OCI-LY1 (cell line): ENCODE data around the gene LRRC4B.

Experiments
- H2AFZ ChIP-seq: fragments of 200-600 bp; sonication (generic), shearing (Covaris generic); 2 replicates; pipeline ENCODE4 v1.6.0; 2014; ENCODE audit warnings: antibody characterized with exemption, mild to moderate bottlenecking, low read length
- H3F3A ChIP-seq: fragments of 200-600 bp; sonication (generic), shearing (Covaris generic); 2 replicates; pipeline ENCODE4 v1.6.0; 2014; ENCODE audit warnings: mild to moderate bottlenecking, antibody characterized with exemption, low read length, moderate library complexity; ENCODE audit not compliant: insufficient read depth
- H3K27ac ChIP-seq: fragments of 200-600 bp; sonication (generic); 2 replicates; pipeline ENCODE4 v1.5.1; 2014; ENCODE audit warnings: low read length, mixed run types, mild to moderate bottlenecking, low read depth; ENCODE audit not compliant: poor library complexity, severe bottlenecking
- H3K27me3 ChIP-seq: fragments of 200-600 bp; sonication (generic); 2 replicates; pipeline ENCODE4 v1.6.0; 2014; ENCODE audit warnings: antibody characterized with exemption, mild to moderate bottlenecking, low read length, moderate library complexity; ENCODE audit not compliant: insufficient read depth
- H3K36me3 ChIP-seq: fragments of 200-600 bp; sonication (generic); 2 replicates; pipeline ENCODE4 v1.6.1; 2014; ENCODE audit warnings: mild to moderate bottlenecking, antibody characterized with exemption, low read length, moderate library complexity, mixed read lengths; ENCODE audit not compliant: insufficient read depth
- H3K4me1 ChIP-seq: fragments of 200-600 bp; sonication (generic); 2 replicates; pipeline ENCODE4 v1.5.1; 2014; ENCODE audit warnings: mild to moderate bottlenecking, low read length, moderate library complexity; ENCODE audit not compliant: insufficient read depth, severe bottlenecking
- H3K4me2 ChIP-seq: fragments of 200-600 bp; sonication (generic), shearing (Covaris generic); 2 replicates; pipeline ENCODE4 v1.6.1; 2014; ENCODE audit warnings: low read length
- H3K4me3 ChIP-seq: fragments of 200-600 bp; sonication (generic); 2 replicates; pipeline ENCODE4 v1.5.1; 2014; ENCODE audit warnings: low read length, low read depth, mild to moderate bottlenecking, mixed read lengths; ENCODE audit not compliant: poor library complexity, severe bottlenecking
- H3K79me2 ChIP-seq: fragments of 200-600 bp; shearing (Covaris generic); 2 replicates; pipeline ENCODE4 v1.6.1; 2016; ENCODE audit warnings: mixed run types, low read length, mixed read lengths; ENCODE audit not compliant: insufficient read depth
- H3K9ac ChIP-seq: fragments of 200-600 bp; sonication (generic), shearing (Covaris generic); 2 replicates; pipeline ENCODE4 v1.6.1; 2014; ENCODE audit warnings: mild to moderate bottlenecking, low read length, mixed read lengths
- H3K9me2 ChIP-seq: fragments of 200-600 bp; sonication (generic), shearing (Covaris generic); 2 replicates; pipeline ENCODE4 v1.6.1; 2014; ENCODE audit warnings: low read depth, mild to moderate bottlenecking, low read length, mixed read lengths
- H3K9me3 ChIP-seq: fragments of 200-600 bp; shearing (Covaris generic); 2 replicates; pipeline ENCODE4 v1.6.1; 2014; ENCODE audit warnings: low read length, mixed read lengths
- H4K20me1 ChIP-seq: fragments of 200-600 bp; sonication (generic), shearing (Covaris generic); 2 replicates; pipeline ENCODE4 v1.6.0; 2016; ENCODE audit warnings: mild to moderate bottlenecking, low read length; ENCODE audit not compliant: insufficient read depth
- EZH2 ChIP-seq: fragments of 200-600 bp; sonication (generic), shearing (Covaris generic); IDR thresholded peaks from 2 replicates; pipeline ENCODE4 v1.8.0; 2017; ENCODE audit warnings: borderline replicate concordance, mixed run types, mild to moderate bottlenecking, antibody characterized with exemption, low read length, moderate library complexity, mixed read lengths
- TF ChIP-seq, protein P1 (sequence below): fragments of 200-600 bp; sonication (generic), shearing (Covaris generic); IDR thresholded peaks from 2 replicates; pipeline ENCODE4 v1.5.1; 2017; ENCODE audit warnings: mild to moderate bottlenecking, antibody characterized with exemption, low read length, moderate library complexity, mixed read lengths

LRRC4B gene

DNA sequence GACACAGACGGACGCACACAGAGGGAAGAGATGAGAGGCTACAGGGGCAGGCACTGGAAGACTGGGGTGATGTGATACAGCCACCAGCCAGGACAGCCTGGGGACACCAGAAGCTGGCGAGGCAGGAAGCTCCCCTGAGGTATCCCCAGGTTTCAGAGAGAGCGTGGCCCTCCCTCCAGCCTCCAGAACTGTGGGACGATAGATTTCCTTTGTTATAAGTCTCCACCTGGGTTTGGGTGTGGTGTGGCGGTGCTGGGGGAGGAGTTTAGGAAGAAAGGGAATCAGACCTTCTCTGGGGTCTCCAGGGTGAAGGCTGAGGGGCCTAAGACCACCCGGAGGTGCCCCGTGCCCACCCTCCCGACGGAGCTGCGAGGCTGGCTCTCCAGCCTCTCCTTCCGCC lies 51.8 kb downstream of the LRRC4B start:
- Histone ChIP-seq H3K9me2 (no peaks in the 10 kb centered on the region), H3K4me3 (no peak overlapping the region), H3K4me1 (peaks cover 7% of the 10 kb centered on the region), H3K4me2 (no peak overlapping the region), H4K20me1 (no peaks in the 10 kb centered on the region), H3K27ac (no peak overlapping the region), H3K9ac (no peak overlapping the region), H3K79me2 (no peaks in the 10 kb centered on the region), H3K27me3 (no peaks in the 10 kb centered on the region), H3K36me3 (no peaks in the 10 kb centered on the region), H3K9me3 (no peaks in the 10 kb centered on the region), H2AFZ (no peak overlapping the region), H3F3A (no peaks in the 10 kb centered on the region)
- TF ChIP-seq EZH2 = no peak
- TF ChIP-seq, protein P1, sequence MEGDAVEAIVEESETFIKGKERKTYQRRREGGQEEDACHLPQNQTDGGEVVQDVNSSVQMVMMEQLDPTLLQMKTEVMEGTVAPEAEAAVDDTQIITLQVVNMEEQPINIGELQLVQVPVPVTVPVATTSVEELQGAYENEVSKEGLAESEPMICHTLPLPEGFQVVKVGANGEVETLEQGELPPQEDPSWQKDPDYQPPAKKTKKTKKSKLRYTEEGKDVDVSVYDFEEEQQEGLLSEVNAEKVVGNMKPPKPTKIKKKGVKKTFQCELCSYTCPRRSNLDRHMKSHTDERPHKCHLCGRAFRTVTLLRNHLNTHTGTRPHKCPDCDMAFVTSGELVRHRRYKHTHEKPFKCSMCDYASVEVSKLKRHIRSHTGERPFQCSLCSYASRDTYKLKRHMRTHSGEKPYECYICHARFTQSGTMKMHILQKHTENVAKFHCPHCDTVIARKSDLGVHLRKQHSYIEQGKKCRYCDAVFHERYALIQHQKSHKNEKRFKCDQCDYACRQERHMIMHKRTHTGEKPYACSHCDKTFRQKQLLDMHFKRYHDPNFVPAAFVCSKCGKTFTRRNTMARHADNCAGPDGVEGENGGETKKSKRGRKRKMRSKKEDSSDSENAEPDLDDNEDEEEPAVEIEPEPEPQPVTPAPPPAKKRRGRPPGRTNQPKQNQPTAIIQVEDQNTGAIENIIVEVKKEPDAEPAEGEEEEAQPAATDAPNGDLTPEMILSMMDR = no peak

DNA sequence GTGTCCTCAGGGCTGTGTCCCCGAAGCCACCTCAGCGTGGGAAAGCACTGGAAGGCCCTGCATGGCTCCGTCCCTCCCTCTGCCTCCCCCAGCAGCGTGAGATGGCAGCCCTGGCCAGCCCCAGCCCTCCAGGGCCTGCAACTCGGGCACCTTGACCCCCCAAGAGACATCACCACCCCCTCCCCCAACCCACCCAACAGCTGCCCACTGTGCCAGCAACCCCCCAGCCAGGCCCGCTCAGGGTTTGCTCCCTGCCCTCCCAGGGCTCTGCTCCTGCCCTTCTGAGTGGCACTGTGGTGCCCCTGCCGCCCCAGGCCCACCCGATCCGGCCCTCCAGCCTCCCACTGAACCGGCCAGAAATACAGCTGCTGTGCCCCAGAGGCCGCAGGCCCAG lies 53.1 kb downstream of the LRRC4B start:
- H4K20me1 ChIP-seq = no peaks in the 10 kb centered on the region
- no peak overlapping the region for H3K9ac ChIP-seq
- no peak for TF ChIP-seq EZH2
- TF ChIP-seq, protein P1 = no peak
- no peak overlapping the region for H2AFZ ChIP-seq
- H3K79me2 ChIP-seq = no peaks in the 10 kb centered on the region
- peaks cover 14% of the 10 kb centered on the region for H3K4me1 ChIP-seq
- no peak overlapping the region for H3K27ac ChIP-seq
- H3K9me2 ChIP-seq = no peaks in the 10 kb centered on the region
- H3F3A ChIP-seq = no peaks in the 10 kb centered on the region
- H3K27me3 ChIP-seq = no peaks in the 10 kb centered on the region
- no peaks in the 10 kb centered on the region for H3K36me3 ChIP-seq
- H3K4me3 ChIP-seq = no peak overlapping the region
- no peaks in the 10 kb centered on the region for H3K9me3 ChIP-seq
- no peak overlapping the region for H3K4me2 ChIP-seq

DNA sequence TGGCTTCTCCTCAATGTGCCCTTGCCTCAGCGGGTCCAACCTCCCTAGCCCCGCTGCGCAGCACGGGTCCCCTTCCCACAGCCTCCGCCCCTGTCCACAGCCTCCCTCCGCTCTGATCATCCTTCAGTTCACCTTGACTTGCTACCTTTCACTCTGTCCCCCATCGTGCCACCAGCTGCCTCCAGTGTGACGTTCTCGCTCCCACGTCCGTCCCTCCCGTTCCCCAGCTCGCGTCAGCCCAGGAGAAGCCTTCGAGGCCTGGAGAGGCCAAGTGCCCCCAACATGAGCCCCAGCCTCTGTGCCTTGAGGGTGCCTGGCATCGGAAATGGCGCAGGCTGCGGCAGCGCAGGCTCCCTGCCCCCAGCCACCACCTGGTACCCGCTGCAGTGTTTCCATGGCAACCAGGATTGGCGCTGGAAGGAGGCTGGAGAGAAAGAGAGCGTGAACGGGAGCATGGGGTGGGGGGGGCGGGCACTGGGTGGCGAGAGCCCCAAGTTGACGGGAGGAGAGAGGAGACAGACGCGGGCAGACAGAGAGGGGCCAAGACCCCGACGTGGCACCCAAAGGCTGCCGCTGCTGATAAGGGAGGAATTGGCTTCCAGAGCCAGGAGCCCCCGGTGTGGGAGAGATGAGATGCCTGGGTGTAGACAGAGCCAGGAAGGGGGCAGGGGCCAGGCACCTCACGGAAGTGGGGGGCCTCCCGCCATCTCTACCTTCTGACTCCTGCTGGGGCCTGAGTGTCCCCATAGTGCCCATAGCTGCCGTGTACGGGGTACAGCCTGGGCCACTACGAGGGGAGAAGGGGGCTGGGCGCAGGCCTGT lies 53.7 kb downstream of the LRRC4B start:
- Histone ChIP-seq H3F3A (no peaks in the 10 kb centered on the region), H3K4me3 (no peak overlapping the region), H3K36me3 (no peaks in the 10 kb centered on the region), H4K20me1 (no peaks in the 10 kb centered on the region), H3K9ac (no peak overlapping the region), H3K27me3 (no peaks in the 10 kb centered on the region), H3K9me3 (no peaks in the 10 kb centered on the region), H3K4me2 (no peak overlapping the region), H3K4me1 (peaks cover 14% of the 10 kb centered on the region), H2AFZ (no peak overlapping the region), H3K27ac (no peak overlapping the region), H3K79me2 (no peaks in the 10 kb centered on the region), H3K9me2 (no peaks in the 10 kb centered on the region)
- TF ChIP-seq, protein P1 = no peak
- TF ChIP-seq EZH2 = no peak
